IPS-20b (cell line): ENCODE measurements around the gene ENTPD6.
"Not testable (repeated sequence)": the region's sequence is repeated elsewhere in the genome, so short reads cannot be mapped to it uniquely, and the experiment has no call there.

Source experiments
- H3K27ac ChIP-seq: one replicate; pipeline ENCODE4 v1.5.1; 2013; ENCODE audit warnings: low read length
- H3K27me3 ChIP-seq: 2 replicates; pipeline ENCODE4 v1.6.1; 2013; ENCODE audit warnings: mild to moderate bottlenecking, low read length, inconsistent platforms; ENCODE audit not compliant: insufficient read depth
- H3K36me3 ChIP-seq: 2 replicates; pipeline ENCODE4 v1.6.1; 2013; ENCODE audit warnings: low read depth, mild to moderate bottlenecking, inconsistent platforms, low read length, moderate library complexity; ENCODE audit not compliant: insufficient read depth
- H3K4me1 ChIP-seq: 2 replicates; pipeline ENCODE4 v1.6.1; 2013; ENCODE audit warnings: mild to moderate bottlenecking, control low read depth, inconsistent platforms, low read length, moderate library complexity; ENCODE audit not compliant: insufficient read depth
- H3K4me3 ChIP-seq: 2 replicates; pipeline ENCODE4 v1.5.1; 2013; ENCODE audit warnings: mild to moderate bottlenecking, low read length, inconsistent platforms
- H3K9ac ChIP-seq: 2 replicates; pipeline ENCODE4 v1.6.1; 2013; ENCODE audit warnings: low read depth, mild to moderate bottlenecking, inconsistent platforms, low read length, moderate library complexity
- H3K9me3 ChIP-seq: 2 replicates; pipeline ENCODE4 v1.6.1; 2013; ENCODE audit warnings: mild to moderate bottlenecking, low read depth, low read length, inconsistent platforms; ENCODE audit not compliant: insufficient read depth

ENTPD6 gene

DNA sequence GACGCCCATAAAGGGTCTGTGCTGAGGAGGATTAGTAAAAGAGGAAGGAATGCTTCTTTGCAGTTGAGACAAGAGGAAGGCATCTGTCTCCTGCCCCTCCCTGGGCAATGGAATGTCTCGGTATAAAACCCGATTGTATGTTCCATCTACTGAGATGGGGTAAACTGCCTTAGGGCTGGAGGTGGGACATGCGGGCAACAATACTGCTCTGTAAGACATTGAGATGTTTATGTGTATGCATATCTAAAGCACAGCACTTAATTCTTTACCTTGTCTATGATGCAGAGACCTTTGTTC, 46.1 kb downstream of the ENTPD6 start:
- not testable (repeated sequence) for H3K4me3 ChIP-seq, H3K9ac ChIP-seq, H3K4me1 ChIP-seq, H3K9me3 ChIP-seq, H3K27ac ChIP-seq, H3K36me3 ChIP-seq, H3K27me3 ChIP-seq

DNA sequence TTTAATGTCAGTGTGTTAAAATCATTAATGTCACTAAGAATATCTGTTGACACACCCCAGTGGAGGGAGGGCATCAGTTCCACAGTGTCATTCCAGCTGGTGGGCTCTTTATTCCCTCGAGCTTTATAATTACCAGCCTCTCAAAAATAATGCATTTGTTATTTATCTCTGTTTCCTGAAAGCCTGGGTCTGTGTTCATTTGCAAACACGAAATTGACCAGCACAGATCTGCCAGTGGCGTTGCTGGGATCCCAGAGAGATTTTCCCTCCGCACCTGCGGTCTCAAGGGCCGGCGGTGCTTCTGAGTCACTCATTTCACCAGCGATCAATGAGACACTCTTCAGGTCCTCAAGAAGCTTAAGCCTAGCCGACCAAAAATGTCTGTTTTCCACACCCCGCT, 46.7 kb downstream of the ENTPD6 start:
- no peak overlapping the region for H3K27ac ChIP-seq
- peaks cover 2% of the 10 kb centered on the region; the same call in 1 of the 2 replicates for H3K4me1 ChIP-seq
- no peaks in the 10 kb centered on the region for H3K36me3 ChIP-seq
- no peak overlapping the region for H3K9ac ChIP-seq
- H3K27me3 ChIP-seq = peaks cover 15% of the 10 kb centered on the region
- no peak overlapping the region for H3K4me3 ChIP-seq
- no peaks in the 10 kb centered on the region for H3K9me3 ChIP-seq

DNA sequence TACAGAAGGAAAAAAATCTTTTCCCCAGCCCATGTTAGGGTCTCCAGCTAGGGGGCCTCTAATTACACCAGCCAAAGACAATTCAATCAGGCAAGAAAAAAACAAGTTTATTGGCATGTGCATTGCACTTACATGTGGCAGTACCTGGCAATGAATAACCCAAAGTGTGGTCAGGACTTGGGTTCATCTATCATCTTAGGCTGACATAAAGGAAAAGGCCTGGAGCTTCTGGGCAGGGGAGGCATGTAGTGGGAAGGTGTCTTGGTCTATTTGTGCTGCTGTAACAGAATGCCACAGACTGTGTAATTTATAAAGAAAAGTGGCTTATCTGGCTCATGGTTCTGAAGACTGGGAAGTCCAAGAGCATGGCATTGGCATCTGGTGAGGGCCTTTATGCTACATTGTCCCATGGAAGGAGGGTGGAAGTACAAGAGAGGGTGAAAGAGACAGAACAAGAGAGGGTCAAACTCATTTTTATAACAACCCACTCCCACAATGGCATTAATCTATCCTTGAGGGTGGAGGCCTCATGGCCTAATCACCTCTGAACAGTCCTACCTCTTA, 48.0 kb downstream of the ENTPD6 start:
- H3K27me3 ChIP-seq = peaks cover 17% of the 10 kb centered on the region
- no peak overlapping the region for H3K27ac ChIP-seq
- 0 out of 2 replicates have a peak, but pooled peaks cover 2% of the 10 kb centered on the region for H3K4me1 ChIP-seq

DNA sequence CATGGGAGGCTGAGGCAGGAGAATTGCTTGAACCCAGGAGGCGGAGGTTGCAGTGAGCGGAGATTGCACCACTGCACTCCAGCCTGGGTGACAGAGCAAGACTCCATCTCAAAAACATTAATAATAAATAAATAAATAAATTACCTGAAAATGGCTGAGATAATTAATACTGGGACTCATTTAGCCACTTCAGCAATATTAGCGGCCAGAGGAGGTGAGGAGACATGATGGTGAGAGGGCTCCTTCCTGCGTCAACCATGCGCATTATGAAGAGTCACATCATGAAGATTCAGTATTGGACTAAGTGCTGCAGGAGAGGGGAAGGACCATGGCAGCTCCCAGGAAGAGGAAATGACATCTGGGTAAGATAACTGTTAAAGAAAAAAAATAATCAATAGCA, 49.5 kb downstream of the ENTPD6 start:
- no peak overlapping the region for H3K4me3 ChIP-seq
- no peaks in the 10 kb centered on the region for H3K36me3 ChIP-seq
- no peak overlapping the region for H3K27ac ChIP-seq
- H3K4me1 ChIP-seq = peaks cover 5% of the 10 kb centered on the region; the same call in 1 of the 2 replicates
- H3K9me3 ChIP-seq = no peaks in the 10 kb centered on the region
- no peak overlapping the region for H3K9ac ChIP-seq
- peaks cover 17% of the 10 kb centered on the region for H3K27me3 ChIP-seq

More for the DNA sequence above, 48.0 kb downstream of the ENTPD6 start:
- H3K4me3 ChIP-seq = no peak overlapping the region
- H3K36me3 ChIP-seq = no peaks in the 10 kb centered on the region
- H3K9me3 ChIP-seq = no peaks in the 10 kb centered on the region
- H3K9ac ChIP-seq = no peak overlapping the region

DNA sequence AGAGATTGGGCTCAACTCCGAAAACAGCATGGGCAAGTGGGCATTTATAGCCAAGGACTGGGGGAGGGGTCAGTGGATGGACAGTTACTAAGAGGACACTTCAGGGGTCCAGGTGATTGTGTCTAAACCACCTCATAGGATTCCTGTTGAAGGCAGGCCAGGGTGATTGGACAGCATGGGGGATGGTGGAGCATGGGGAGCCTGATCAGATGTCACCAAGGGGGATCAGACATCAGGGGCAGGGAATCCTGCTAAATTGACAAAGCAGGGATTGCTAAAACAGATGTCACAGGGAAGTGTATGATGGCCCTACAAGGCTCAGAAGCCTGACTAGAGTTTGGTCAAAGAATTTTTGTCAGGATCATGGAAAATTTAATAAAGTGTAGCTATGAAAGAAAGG, 49.9 kb downstream of the ENTPD6 start:
- Histone ChIP-seq H3K4me3 (no peak overlapping the region), H3K27me3 (peaks cover 17% of the 10 kb centered on the region), H3K36me3 (no peaks in the 10 kb centered on the region), H3K9ac (no peak overlapping the region), H3K9me3 (no peaks in the 10 kb centered on the region), H3K4me1 (peaks cover 5% of the 10 kb centered on the region; the same call in 1 of the 2 replicates), H3K27ac (no peak overlapping the region)

DNA sequence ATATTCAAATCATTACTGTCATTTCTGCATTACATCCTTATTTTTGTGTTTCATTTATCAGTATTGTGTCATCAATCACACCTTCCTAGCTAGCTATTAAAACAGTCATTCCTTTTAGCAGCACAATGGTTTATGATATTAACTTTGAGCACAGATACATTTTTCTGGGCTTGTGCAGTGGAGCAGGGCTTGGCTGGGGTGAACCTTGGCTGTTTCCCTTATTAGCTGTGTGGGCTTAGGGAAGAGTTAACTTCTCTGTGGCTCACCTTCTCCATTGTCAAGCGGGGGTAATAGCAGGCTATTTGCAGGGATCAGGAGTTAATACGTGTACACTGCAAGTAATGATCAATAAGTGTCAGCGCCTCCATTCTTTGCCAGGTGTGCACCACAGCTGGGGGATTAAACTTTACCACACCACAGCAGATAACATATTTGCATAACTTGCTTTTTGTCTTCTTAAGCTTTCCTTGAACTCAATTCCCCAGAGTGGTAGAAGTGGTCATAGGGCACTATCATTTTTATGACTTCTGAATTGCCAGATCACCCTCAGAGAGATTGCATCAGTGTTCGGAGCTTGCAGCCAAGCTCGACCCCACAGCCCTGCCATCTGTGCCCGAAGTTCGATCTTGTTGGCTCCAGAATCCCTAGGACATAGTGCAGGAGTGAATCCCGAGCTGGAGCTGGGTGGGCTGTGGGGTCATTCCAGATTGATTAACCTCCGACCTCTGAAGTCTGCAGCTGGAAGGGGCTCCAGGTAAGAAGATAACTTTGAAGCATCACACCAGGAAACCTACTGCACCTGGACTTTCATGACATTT, 50.9 kb downstream of the ENTPD6 start:
- Histone ChIP-seq H3K4me1 (peaks cover 5% of the 10 kb centered on the region; the same call in 1 of the 2 replicates), H3K9ac (no peak overlapping the region), H3K27me3 (peaks cover 17% of the 10 kb centered on the region), H3K27ac (no peak overlapping the region), H3K9me3 (no peaks in the 10 kb centered on the region), H3K36me3 (no peaks in the 10 kb centered on the region), H3K4me3 (peak overlapping the region; percentile 95)

DNA sequence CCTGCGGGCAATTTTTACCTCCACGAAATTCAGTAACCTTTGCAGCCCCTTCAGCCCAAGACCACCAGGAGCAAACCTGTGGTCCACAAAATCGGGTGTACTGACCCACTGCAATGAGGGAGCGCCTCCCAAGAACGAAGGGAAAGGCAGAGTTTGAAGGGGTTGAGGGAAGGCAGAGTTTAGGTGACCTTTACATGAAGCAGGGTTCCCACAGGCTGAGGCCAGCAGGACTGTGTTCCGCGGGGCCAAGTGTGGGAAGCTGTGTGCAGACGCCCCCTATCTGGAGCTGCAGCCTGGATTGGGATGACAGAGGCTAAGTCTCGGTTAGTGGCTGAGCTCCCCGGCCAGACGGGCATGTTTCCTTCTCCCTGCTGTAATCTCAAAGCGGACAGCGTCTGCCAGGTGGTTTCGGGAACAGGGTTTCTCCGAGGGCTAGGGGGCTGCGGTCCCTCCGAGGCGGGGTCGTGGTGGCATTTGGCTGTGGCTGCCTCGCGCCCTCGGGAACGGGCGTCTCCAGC, 51.5 kb downstream of the ENTPD6 start:
- H3K36me3 ChIP-seq = no peaks in the 10 kb centered on the region
- no peak overlapping the region for H3K27ac ChIP-seq
- H3K9me3 ChIP-seq = no peaks in the 10 kb centered on the region
- no peak overlapping the region; the same call in 1 of the 2 replicates for H3K9ac ChIP-seq
- peaks cover 5% of the 10 kb centered on the region; the same call in 1 of the 2 replicates for H3K4me1 ChIP-seq
- H3K27me3 ChIP-seq = peaks cover 17% of the 10 kb centered on the region
- H3K4me3 ChIP-seq = peak overlapping the region; percentile 95

DNA sequence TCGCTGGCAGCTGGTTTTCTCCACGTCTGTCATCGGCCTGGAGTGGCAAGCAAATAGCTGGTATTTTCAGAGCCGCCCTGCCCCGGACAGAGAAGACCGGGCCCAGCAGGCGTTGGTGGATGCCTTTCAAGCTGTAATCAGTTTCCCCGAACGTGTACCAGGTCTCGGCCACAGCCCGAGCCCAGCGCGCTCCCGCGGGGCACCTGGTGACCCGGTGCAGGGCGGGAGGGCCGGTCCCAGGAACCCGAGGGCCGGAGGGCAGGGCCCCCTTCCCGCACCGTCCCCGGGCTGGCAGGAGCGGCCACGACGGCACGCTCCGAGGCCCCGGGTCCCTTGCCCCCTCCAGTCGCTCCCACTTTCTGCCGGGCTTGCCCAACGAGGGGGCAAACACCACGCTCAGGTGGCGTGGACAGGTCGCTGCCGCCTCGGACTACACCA, 52.0 kb downstream of the ENTPD6 start:
- Histone ChIP-seq H3K9me3 (no peaks in the 10 kb centered on the region), H3K36me3 (0 out of 2 replicates have a peak, but pooled peaks cover 1% of the 10 kb centered on the region), H3K27me3 (peaks cover 17% of the 10 kb centered on the region), H3K4me3 (peak overlapping the region; percentile 95), H3K27ac (no peak overlapping the region), H3K9ac (peak overlapping the region; percentile 17; the same call in 1 of the 2 replicates), H3K4me1 (peaks cover 5% of the 10 kb centered on the region; the same call in 1 of the 2 replicates)

DNA sequence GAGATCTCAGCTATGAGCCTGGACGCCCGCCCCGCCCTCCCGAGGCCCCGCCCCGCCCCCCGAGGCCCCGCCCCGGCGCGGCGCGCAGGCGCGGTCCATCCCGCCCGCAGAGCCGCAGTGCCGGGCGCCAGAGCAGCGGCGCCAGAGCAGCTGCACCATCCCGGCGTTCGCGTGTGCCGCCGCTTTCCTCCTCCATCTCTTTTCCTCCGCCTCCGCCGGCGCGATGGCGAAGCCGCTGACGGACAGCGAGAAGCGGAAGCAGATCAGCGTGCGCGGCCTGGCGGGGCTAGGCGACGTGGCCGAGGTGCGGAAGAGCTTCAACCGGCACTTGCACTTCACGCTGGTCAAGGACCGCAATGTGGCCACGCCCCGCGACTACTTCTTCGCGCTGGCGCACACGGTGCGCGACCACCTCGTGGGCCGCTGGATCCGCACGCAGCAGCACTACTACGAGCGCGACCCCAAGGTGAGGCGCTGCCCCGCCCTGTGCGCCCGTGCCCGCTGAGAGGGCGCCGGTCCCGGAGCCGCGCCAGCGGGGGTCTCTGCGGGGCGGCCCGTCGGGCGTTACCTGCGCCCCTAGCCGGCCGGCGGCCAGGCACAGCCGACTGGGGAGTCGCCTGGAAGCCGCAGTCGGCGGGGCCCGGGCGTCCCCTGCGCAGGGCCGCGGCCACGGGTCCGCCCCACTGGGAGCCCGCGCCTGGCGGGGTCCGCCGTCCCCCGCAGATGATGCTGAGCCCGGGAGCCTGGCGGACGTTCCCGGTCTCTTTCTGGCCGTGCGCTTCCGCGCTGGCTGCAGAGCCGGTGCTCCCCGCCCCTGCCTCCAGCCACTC, 52.7 kb downstream of the ENTPD6 start, which contains the start of gene PYGB:
Gene PYGB (plus strand): TSS at position 130 of the 830 bp plus-strand sequence. CDS start 94 bp downstream, at position 224.
- H3K4me1 ChIP-seq = peaks cover 5% of the 10 kb centered on the region; the same call in 1 of the 2 replicates
- H3K9me3 ChIP-seq = no peaks in the 10 kb centered on the region
- peak within 1 kb of the TSS; percentile 95 for H3K4me3 ChIP-seq
- H3K27ac ChIP-seq = peak within 1 kb of the TSS; percentile 52
- peaks cover 8% of the 10 kb centered on the region; the same call in 1 of the 2 replicates for H3K36me3 ChIP-seq
- H3K9ac ChIP-seq = peak within 1 kb of the TSS; percentile 86
- peaks cover 17% of the 10 kb centered on the region for H3K27me3 ChIP-seq

DNA sequence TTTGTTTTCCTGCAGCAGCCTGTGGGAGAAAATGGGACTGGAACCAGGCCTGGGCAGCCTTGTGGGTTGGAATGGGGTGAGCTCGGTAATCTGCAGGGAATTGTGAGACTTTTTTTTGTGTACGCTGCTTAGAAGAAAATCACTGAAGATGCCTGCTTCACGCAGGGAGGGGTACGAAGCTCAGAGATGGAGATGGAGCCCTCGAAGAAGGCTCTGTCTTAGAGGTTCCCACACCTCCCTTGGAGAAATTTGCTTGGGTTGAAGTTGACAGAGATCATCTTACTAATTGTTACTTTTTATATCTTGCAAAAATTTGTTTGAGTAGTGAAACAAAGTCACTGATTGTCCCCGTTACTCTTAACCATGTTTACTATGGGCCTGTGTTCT, 53.3 kb downstream of the ENTPD6 start:
- peak overlapping the region; percentile 86 for H3K9ac ChIP-seq
- H3K9me3 ChIP-seq = no peaks in the 10 kb centered on the region
- peaks cover 8% of the 10 kb centered on the region; the same call in 1 of the 2 replicates for H3K36me3 ChIP-seq
- H3K4me1 ChIP-seq = peaks cover 5% of the 10 kb centered on the region; the same call in 1 of the 2 replicates
- peak overlapping the region; percentile 52 for H3K27ac ChIP-seq
- H3K27me3 ChIP-seq = peaks cover 17% of the 10 kb centered on the region
- H3K4me3 ChIP-seq = peak overlapping the region; percentile 95
